ENCODE results near the gene LCE2D. TPM values are rescaled to one million over a fixed set of nuclear protein-coding genes. Genes with fewer than 3 reads are reported as not detected.

The LCE2D gene, protein sequence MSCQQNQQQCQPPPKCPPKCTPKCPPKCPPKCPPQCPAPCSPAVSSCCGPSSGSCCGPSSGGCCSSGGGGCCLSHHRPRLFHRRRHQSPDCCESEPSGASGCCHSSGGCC
- total RNA-seq (2022) (not detected in 2 replicates), Bru-seq, nascent RNA (not detected), BruChase-seq, experiment 1, labeled RNA remaining after a 6-hour chase (not detected), BruChase-seq, experiment 2, labeled RNA remaining after a 2-hour chase (not detected)
- long read RNA-seq = 0 reads

DNA sequence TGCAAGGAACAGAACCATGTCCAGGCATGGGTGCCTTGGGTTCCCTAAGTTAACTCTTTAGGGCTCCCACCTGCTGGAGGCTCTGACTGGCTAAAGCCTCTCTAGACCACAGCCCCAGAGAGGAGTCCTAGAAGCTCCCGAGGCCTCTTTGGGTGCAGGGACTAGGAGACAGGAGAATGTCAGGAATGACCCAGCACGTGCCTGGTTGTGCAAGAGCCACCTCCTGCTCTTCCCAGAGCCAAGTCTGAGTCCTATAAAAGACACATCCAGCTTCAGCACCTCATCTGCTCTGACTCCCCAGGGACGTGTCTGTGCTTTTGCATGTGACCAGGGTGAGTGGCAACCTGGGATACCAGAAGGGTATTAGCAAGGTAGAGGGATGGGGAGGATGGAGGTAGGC lies at the start of gene LCE2D:
Gene LCE2D, plus strand, starts transcription at position 283 of the 400 bp plus-strand sequence. CDS start 726 bp downstream, outside the sequence.
- CTCF ChIA-PET = interaction anchor here (0.6 to 7.3 kb wide), 8 partner anchors 9 to 370 kb away, joined by 3 to 58 read pairs (median 3); no protein-coding TSS in a partner anchor
- no TSS peak for BruUV-seq (replicated peaks)
- Mint-ChIP-seq H3K4me3 (ENCODE audit: unreplicated experiment) (no peak within 1 kb of the TSS), H3K27ac (ENCODE audit: low read depth, unreplicated experiment) (no peak within 1 kb of the TSS), H3K27me3 (ENCODE audit: insufficient read depth, unreplicated experiment) (peaks cover 17% of the 10 kb centered on the region), H3K4me1 (ENCODE audit: insufficient read depth, unreplicated experiment) (no peaks in the 10 kb centered on the region), H3K9me3 (ENCODE audit: unreplicated experiment) (no peaks in the 10 kb centered on the region), H3K36me3 (ENCODE audit: insufficient read depth, unreplicated experiment) (no peaks in the 10 kb centered on the region)
- intact Hi-C loops (cut with micrococcal nuclease) = no loop called here
- TF ChIP-seq, protein P1, sequence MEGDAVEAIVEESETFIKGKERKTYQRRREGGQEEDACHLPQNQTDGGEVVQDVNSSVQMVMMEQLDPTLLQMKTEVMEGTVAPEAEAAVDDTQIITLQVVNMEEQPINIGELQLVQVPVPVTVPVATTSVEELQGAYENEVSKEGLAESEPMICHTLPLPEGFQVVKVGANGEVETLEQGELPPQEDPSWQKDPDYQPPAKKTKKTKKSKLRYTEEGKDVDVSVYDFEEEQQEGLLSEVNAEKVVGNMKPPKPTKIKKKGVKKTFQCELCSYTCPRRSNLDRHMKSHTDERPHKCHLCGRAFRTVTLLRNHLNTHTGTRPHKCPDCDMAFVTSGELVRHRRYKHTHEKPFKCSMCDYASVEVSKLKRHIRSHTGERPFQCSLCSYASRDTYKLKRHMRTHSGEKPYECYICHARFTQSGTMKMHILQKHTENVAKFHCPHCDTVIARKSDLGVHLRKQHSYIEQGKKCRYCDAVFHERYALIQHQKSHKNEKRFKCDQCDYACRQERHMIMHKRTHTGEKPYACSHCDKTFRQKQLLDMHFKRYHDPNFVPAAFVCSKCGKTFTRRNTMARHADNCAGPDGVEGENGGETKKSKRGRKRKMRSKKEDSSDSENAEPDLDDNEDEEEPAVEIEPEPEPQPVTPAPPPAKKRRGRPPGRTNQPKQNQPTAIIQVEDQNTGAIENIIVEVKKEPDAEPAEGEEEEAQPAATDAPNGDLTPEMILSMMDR (IDR thresholded peaks at IDR 0.05; ENCODE audit: unreplicated experiment) = no peak
- POLR2A ChIA-PET = no interaction called here
- DNase-seq (ENCODE audit: unreplicated experiment) = no peak

DNA sequence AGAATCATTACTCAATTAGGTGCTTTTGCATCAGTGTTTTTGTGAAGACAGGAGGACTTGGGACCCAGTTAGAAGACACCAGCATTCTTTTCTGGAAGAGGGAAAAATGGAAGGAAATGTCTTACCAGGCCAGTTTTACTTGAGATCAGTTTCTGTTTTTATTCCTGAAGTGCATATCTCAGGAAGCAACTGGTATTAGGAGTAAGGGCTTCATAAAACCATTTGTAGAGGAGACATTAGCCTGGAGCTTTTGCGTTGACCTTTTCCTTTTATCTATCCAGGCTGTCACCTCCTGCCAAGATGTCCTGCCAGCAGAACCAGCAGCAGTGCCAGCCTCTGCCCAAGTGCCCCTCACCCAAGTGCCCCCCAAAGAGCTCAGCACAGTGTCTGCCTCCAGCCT lies 49.7 kb upstream of the LCE2D start, which contains the start of gene LCE3B:
Gene LCE3B, plus strand, starts transcription at position 301 of the 400 bp plus-strand sequence. Its CDS starts 0 bp downstream, at position 301.
- no peak for DNase-seq (ENCODE audit: unreplicated experiment)
- no TSS peak for BruUV-seq (replicated peaks)
- intact Hi-C loops (cut with micrococcal nuclease) = no loop called here
- Mint-ChIP-seq H3K36me3 (ENCODE audit: insufficient read depth, unreplicated experiment) (no peaks in the 10 kb centered on the region), H3K4me1 (ENCODE audit: insufficient read depth, unreplicated experiment) (no peaks in the 10 kb centered on the region), H3K9me3 (ENCODE audit: unreplicated experiment) (peaks cover 12% of the 10 kb centered on the region), H3K27ac (ENCODE audit: low read depth, unreplicated experiment) (no peak within 1 kb of the TSS), H3K27me3 (ENCODE audit: insufficient read depth, unreplicated experiment) (no peaks in the 10 kb centered on the region), H3K4me3 (ENCODE audit: unreplicated experiment) (no peak within 1 kb of the TSS)
- CTCF ChIA-PET = no interaction called here
- POLR2A ChIA-PET = no interaction called here
- TF ChIP-seq, protein P1 (IDR thresholded peaks at IDR 0.05; ENCODE audit: unreplicated experiment) = no peak

DNA sequence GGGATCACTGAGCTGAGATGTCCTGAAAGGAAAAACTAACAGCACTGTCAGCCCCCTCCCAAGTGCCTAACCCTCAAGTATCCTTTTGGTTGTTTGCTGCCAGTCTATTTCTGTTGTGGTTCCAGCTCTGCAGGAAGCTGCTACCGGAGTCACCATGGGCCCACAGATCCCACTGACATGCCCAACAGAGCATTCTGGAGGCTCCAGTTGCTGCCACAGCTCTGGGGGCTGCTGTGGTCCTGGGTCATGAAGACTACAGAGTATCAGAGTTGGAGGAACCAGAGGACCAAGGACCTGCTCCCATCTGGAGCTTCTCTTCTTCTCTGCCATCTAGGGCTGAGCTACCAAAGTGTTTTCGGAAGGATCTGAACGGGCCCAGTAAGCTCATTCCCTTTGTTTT lies 41.2 kb upstream of the LCE2D start:
- POLR2A ChIA-PET = interaction anchor here (0.6 to 0.7 kb wide), 3 partner anchors 9 to 18 kb away, joined by 3 read pairs; no protein-coding TSS in a partner anchor
- peaks cover 8% of the 10 kb centered on the region for H3K4me1 Mint-ChIP-seq (ENCODE audit: insufficient read depth, unreplicated experiment)
- H3K27ac Mint-ChIP-seq (ENCODE audit: low read depth, unreplicated experiment) = no peak overlapping the region
- H3K36me3 Mint-ChIP-seq (ENCODE audit: insufficient read depth, unreplicated experiment) = no peaks in the 10 kb centered on the region
- CTCF ChIA-PET = interaction anchor here (0.7 to 3.3 kb wide), 6 partner anchors 9 to 267 kb away, joined by 3 to 18 read pairs (median 5); no protein-coding TSS in a partner anchor
- peaks cover 20% of the 10 kb centered on the region for H3K9me3 Mint-ChIP-seq (ENCODE audit: unreplicated experiment)
- intact Hi-C loops (cut with micrococcal nuclease) = no loop called here
- H3K27me3 Mint-ChIP-seq (ENCODE audit: insufficient read depth, unreplicated experiment) = no peaks in the 10 kb centered on the region
- H3K4me3 Mint-ChIP-seq (ENCODE audit: unreplicated experiment) = no peak overlapping the region
- TF ChIP-seq, protein P1 (IDR thresholded peaks at IDR 0.05; ENCODE audit: unreplicated experiment) = no peak
- no peak for DNase-seq (ENCODE audit: unreplicated experiment)
- no TSS peak for BruUV-seq (replicated peaks)

DNA sequence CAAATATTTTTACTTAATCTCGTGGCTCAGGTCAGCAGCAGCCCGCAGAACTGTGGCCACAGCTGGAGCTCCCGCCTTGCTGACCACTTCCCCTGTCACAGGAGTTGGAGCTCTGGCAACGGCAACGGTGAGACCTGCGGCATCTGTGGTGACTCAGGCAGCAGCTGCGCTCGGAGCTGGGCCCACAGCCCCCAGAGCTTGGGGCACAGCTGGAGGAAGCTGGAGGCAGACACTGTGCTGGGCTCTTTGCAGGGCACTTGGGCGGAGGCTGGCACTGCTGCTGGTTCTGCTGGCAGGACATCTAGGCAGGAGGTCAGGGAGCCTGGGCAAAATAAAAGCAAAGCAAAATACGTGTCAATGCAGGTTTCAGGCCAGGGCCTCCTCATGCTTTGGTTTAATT lies 40.4 kb upstream of the LCE2D start, which contains the start of gene LCE3A:
Gene LCE3A, minus strand, starts transcription at position 301 of the 400 bp plus-strand sequence. Its CDS starts 0 bp downstream, at position 301.
- H3K27ac Mint-ChIP-seq (ENCODE audit: low read depth, unreplicated experiment) = no peak within 1 kb of the TSS
- no peaks in the 10 kb centered on the region for H3K36me3 Mint-ChIP-seq (ENCODE audit: insufficient read depth, unreplicated experiment)
- BruUV-seq (replicated peaks) = no TSS peak
- H3K4me1 Mint-ChIP-seq (ENCODE audit: insufficient read depth, unreplicated experiment) = peaks cover 8% of the 10 kb centered on the region
- no peaks in the 10 kb centered on the region for H3K27me3 Mint-ChIP-seq (ENCODE audit: insufficient read depth, unreplicated experiment)
- no peak for DNase-seq (ENCODE audit: unreplicated experiment)
- ChIA-PET POLR2A (interaction anchor here (0.7 kb wide), 1 partner anchor 127 kb away, joined by 5 read pairs; no protein-coding TSS in a partner anchor), CTCF (interaction anchor here (0.7 to 3.3 kb wide), 5 partner anchors 9 to 248 kb away, joined by 3 to 18 read pairs (median 6); no protein-coding TSS in a partner anchor)
- TF ChIP-seq, protein P1 (IDR thresholded peaks at IDR 0.05; ENCODE audit: unreplicated experiment) = no peak
- H3K4me3 Mint-ChIP-seq (ENCODE audit: unreplicated experiment) = no peak within 1 kb of the TSS
- peaks cover 13% of the 10 kb centered on the region for H3K9me3 Mint-ChIP-seq (ENCODE audit: unreplicated experiment)
- intact Hi-C loops (cut with micrococcal nuclease) = no loop called here
